SKM-1 treated with dmso at 0.1 percent for 144 hours (cell line): ENCODE measurements around the gene ACBD6.
A peak's percentile ranks its signal among the peaks of the same experiment; 100 is the strongest.
"Not testable (repeated sequence)": the region's sequence is repeated elsewhere in the genome, so short reads cannot be mapped to it uniquely, and the experiment has no call there.

ENCODE experiments used
- DNase-seq: peaks from one replicate; lab custom pipeline; 2025; ENCODE audit not compliant: unreplicated experiment; lab: John Stamatoyannopoulos, UW

Gene ACBD6

DNA sequence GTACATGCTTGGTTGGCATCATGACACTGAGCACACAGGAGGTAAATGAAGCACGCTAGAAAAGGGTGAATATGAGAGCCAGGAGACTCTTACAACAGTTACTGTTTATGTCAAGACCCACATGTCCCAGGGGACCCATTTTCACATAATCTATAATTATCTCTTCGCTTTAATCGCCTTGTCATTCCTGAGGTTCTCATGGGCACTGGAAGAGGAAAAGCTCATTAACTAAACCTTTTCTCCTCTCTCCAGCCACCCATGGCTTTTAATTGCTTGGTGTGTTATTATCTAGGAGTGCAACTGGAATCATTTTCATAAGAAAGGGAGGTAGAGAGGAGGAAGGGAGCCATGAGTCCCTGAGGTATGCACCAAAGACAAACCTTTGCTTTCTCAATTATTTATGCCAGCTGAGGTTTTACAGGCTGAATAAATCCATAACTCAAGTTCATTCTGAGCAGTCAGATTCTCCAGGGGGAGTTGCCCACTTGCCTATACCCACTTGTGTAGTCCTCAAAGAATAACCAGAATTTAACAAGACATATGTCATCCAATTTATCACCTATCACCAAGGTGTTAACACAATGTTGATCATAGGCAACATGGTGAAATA, 77.4 kb downstream of the ACBD6 start:
- DNase-seq: no peak

DNA sequence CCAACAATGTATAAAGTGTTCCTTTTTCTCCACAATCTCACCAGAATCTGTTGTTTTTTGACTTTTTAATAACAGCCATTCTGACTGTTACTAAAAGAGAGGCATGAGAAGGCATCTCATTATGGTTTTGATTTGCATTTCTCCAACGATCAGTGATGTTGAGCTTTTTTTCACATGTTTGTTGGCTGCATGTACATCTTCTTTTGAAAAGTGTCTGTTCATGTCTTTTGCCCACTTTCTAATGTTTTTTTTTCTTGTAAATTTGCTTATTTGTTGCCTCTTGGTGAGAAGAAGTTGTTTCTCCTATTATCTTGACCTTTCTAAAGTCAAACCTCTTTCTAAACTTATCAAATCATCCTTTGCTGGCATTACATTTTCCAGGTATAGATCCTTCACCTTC, 80.8 kb downstream of the ACBD6 start:
- no peak for DNase-seq

DNA sequence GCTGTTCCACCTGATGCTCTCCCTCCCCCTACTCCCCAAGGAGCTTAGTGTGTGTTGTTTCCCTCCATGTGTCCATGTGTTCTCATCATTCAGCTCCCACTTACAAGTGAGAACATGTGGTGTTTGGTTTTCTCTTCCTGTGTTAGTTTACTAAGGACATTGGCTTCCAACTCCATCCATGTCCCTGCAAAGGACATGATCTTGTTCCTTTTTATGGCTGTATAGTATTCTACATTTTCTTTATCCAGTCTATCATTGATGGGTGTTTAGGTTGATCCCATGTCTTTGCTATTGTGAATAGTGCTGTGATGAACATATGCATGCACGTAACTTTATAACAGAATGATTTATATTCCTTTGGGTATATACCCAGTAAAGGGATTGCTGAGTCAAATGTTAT, 81.2 kb downstream of the ACBD6 start:
- DNase-seq: not testable (repeated sequence)

DNA sequence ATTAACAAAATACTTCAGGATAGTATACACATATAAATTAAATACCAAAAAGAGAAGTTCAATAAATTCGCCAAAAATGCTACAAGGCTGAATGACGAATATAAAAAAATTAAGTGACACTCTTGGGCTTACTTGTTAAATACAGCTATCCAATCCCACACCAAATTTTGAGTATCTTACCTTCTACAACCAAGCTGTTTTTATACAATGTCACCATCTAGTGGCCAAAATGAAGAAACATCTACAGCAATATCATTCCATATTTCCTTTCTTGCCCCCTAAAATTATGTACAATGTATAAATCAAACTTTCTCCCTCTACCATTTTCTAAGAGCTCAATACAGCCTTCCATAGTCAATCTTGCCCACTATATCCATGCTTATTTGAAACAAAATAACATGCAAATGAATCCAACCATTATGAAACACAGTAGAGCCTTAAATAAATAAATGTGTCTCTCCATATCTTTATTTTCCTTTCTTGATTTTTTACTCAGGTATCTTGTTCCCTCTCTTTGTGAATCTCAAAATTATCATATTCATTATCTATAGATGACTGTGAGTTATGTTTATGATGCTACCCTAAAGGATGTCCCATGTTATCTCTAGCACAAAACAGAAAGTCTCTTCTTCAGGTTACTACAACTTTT, 86.3 kb downstream of the ACBD6 start:
- DNase-seq: peak; percentile 49

DNA sequence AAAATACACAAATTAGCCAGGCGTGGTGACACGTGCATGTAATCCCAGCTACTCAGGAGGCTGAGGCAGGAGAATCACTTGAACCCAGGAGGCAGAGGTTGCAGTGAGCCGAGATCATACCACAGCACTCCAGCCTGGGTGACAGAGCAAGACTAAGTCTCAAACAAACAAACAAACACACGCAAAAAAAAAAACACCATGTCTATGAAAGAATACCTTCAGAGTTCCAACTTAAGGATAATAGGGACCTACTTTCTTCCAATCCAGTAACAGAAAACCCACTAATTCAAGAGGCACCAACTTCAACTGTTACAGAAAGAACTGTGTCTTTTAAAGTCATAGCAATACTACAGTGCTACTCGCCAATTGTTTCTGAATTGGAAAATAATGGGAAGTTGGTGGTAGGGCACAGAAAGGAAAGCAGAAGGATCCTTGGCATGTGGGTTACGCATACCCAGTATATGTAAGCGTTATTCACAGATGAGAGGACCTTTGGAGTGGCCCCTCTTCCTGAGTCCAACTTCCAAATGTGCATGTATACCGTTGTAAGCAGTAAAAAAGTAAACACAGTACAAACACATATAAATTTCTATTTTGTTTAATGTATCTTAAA, 87.0 kb downstream of the ACBD6 start:
- no peak for DNase-seq

DNA sequence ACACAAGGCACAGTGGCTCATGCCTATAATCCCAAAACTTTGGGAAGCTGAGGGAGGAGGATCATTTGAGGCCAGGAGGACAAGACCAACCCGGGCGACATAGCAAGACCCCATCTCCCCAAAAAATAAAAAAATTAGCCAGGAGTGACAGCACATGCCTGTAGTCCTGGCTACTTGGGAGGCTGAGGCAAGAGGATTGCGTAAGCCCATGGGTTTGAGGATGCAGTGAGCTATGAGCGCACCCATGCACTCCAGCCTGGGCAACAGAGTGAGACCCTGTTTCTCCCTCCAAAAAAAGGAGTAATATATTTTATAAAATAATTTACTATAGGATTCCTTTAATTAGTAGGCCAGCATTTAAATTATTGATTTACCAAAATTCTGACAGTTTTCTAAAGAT, 89.8 kb downstream of the ACBD6 start:
- DNase-seq: no peak

DNA sequence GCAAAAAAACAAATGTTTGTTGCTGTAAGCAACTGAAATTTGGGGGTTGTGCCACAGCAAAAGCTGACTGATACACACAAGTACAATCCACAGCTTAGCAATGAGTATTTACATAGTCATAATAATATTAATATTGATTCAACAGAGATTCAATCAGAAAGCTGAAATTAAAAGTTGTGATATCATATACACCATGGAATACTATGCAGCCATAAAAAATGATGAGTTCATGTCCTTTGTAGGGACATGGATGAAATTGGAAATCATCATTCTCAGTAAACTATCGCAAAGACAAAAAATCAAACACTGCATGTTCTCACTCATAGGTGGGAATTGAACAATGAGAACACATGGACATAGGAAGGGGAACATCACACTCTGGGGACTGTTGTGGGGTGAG, 94.2 kb downstream of the ACBD6 start:
- not testable (repeated sequence) for DNase-seq

DNA sequence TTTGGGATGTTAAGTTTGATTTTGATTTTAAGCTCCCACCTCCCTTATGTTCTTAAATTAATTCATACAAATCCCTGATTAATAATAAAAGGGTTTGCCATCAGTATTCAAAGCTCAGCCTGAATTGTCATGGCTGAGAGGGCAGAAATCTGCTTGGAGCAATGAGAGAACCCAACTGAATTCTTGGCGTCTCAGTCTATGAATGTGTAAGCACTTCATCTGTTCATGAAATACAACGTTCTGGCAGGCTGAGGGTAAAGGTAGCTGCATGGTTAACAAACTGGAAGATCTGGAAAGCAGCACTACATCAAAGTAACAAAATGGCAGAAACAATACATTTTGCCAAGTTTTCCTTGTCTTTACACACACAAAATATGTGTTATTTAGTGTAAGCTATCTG, 95.3 kb downstream of the ACBD6 start:
- no peak for DNase-seq

DNA sequence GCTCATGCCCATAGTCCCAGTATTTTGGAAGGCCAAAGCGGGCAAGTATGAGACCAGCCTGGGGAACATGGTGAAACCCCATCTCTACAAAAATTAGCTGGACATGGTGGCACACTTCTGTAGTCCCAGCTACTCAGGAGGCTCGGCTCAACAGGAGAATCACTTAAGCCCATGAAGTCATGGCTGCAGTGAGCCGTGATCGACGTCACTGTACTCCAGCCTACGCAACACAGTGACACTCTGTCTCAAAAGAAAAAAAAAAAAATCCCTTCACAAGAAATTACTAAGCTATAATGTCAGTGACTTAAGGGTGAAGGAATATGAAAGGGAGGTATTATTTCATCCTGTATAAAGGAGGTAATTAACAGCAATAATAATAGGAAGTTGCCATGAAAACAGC, 99.8 kb downstream of the ACBD6 start:
- no peak for DNase-seq

DNA sequence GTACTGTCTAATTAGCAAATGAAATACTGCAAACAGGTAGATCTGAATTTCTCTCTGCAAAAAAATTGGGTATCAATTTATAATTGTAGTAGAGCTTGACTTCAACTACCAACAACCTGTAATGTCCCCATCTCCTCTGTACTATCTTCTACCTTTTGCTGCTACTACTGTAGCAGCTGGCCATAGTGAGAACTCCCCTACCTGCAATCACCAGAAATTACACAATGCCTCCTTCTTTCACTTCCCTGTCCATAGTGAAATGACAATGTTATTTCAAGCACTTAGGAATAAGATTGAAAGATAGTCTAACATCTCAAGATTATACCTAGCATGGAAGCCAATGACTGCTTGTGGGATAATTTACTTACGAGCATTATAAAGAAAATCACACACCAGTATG, 100.4 kb downstream of the ACBD6 start:
- DNase-seq: peak; percentile 41

DNA sequence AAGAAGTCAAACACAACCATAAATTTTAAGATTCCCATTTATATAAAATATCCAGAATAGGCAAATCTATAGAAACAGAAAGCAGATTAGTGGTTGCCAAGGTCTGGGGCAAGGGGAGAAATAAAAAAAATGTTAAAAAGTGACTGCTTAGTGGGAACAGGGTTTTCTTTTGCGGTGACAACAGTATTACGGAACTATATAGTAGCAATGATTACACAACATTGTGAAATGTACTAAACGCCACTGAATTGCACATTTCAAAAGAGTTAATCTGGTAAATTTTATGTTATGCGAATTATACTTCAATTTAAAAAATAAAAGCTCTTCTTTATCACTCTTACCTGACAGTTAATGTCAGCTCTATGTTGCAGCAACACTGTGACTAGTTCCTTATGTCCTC, 105.2 kb downstream of the ACBD6 start:
- DNase-seq: peak; percentile 96

DNA sequence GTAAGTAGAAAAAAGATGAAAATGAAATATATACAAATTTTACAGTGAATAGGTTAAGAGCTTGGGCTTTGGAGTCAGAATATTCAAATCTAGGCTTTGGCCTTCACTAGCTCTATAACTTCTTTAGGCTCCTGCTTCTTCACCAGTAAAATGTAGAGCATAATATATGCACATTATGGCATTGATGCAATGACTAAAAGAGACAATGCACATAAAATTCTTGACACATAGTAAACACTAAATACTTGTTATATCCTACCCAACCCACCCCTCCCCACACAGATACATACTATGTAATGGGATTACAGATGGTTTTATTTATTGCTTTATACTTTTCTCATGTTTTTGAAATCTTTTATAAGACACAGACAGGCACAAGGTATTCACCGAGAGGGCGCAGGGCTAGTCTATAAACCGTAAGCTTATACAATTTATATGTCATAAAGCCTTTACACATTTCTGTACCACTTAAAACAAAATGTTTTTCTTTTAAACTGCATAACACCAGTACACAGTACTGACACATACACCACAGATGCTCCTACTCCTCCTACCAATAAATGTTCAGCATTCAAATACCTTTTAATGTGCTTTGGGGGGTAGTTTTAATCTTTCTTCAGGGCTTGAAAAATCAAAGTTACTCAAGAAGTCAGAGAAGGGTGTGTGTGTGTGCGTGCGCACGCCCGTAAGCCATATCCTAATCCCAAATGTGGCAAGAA, 109.8 kb downstream of the ACBD6 start:
- no peak for DNase-seq

DNA sequence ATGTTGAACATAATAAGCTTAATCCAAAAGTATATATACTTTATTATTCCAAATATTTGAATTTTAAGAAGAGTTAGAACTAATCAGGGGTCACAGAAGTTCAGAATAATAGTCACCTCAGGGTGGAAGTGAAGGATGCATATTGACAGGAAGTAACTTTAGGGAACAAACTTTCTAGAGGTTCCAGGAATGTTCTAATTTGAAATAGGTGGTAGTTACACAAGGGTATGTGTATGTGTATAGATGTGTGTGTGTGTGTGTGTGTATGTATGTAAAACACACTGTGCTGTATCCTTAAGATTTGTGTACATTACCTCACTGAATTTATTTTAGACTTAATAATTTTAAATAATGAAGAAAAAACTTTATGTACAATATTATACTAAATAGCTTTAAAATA, 110.4 kb downstream of the ACBD6 start:
- DNase-seq: peak; percentile 24

DNA sequence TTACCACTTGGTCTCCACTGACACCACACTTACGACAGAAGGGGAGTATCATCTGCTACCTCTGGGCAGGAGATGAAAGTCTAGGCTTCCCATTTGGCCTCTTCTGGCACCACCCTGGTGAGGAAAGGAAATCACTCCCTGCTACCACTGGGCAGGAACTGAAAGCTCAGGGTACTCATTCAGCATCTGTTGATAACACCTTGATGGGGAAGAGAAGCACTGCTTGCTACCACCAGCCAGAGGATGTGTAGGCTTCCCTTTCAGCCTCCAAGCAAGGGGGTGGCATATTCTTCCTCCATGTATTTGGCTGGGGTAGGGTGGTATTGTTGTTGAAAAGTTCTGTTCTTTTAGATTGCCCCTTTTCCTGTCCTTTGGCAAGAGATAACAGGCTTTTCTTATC, 115.0 kb downstream of the ACBD6 start:
- no peak for DNase-seq

DNA sequence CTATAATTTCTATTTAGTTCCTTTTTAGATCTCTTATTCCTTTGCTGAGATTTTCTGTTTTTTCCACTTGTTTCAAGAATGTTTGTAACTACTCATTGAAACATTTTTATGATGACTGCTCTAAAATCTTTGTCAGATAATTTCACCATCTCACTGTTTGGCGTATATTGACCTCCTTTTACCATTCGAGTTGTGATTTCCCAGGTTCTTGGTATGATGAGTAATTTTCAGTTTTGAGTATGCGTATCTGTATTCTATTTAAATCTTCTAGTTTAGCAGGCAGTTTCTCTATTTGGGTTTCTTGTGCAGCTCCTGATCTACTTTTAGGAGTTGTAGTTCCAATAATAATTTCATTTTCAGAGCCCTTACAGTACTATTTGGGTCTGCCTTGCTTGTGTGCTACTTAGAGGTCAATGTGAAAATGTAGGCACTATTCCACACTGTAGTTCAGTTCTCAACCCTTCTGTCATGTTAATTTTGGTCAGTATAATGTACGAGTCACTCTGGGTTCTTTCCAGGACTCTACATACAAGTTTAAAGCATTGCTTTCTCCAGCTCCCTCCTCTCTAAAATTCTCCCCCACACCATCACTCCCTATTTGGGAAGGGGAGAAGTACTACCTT, 115.5 kb downstream of the ACBD6 start:
- DNase-seq: no peak

DNA sequence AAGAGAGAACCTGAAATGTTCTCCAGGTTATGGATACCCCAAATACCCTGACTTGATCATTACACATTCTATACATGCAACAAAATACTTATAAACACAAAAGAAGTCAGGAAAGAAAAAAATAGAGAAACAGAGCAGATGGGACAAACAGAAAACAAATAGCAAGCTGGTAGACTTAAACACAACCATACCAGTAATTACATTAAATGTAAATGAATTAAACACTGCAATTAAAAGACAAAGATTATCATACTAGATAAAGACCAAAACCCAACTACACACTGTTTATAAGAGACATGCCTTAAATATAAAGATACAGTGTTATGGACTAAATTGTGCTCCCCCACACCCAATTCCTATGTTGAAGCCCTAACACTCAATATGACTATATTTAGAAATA, 117.2 kb downstream of the ACBD6 start:
- no peak for DNase-seq

DNA sequence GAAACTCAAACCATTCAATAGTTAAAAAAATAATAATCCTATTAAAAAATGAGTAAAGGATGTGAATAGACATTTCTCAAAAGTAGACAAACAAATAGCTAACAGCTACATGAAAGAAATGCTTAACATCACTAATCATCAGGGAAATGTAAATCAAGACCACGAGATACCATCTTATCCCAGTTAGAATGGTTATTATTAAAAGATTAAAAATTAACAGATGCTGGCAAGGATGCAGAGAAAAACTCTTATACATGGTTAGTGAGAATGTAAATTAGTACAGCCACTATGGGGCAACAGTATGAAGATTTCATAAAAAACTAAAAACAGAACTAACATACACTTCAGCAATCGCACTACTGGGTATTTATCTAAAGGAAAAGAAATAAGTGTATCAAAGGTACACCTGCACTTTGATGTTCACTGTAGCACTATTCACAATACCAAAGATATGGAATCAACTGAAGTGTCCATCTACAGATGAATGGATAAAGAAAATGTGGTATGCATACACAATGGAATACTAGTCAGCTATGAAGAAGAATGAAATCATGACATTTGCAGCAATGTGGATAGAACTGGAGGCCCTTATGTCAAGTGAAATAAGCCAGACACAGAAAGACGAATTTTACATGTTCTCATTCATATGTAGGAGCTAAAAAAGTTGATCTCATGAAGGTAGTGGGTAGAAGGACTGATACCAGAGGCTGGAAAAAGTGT, 117.9 kb downstream of the ACBD6 start:
- no peak for DNase-seq

DNA sequence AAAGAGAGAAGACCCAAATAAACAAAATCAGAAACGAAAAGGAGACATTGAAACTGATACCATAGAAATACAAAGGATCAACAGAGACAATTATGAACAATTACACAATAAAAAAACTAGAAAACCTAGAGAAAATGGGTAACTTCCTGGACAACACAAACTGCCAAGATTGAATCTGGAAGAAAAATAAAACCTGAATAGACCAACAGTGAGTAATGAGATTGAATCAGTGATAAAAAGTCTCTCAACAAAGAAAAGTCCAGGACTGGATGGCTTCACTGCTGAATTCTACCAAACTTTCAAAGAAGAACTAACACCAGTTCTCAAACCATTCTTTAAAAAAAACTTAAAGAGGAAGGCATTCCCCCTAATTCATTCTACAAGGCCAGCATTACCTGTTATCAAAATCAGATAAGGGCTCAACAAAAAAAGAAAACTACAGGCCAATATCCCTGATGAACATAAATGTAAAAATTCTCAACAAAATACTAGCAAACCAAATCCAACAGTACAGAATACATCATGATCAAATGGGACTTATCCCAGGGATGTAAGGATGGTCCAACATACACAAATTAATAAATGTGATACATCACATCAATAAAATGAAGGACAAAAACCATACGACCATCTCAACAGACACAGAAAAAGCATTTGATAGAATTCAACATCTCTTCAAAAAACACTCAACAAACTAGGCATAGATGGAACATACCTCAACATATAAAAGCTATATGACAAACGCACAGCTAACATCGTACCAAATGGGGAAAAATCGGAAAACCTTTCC, 119.9 kb downstream of the ACBD6 start:
- DNase-seq: no peak

DNA sequence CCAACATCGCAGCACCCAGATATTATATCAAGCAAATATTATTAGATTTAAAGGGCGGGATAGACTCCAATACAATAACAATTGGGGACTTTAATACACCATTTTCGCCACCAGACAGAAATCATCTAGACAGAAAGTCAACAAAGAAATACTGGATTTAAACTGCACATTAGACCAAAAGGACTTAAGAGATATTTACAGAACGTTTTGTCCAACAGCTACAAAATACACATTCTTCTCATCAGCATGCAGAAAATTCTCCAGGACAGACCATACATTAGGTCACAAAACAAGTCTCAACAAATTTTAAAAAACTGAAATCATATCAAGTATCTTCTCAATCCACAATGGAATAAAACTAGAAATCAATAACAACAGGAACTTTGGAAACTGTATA, 121.2 kb downstream of the ACBD6 start:
- DNase-seq: no peak
